ENCODE data around the gene GNG8.
A peak's percentile ranks its signal among the peaks of the same experiment; 100 is the strongest.

GNG8 gene

GRCh38 chr19:46646402-46646801 is 10.4 kb upstream of the GNG8 start:
- DNase-seq (ENCODE audit: low read depth), result no peak

- no peak for DNase-seq (ENCODE audit: low read depth)
Observed at GRCh38 chr19:46644720-46645119, 8.7 kb upstream of the GNG8 start.

- no peak for DNase-seq (ENCODE audit: low read depth)
Observed at GRCh38 chr19:46640656-46641055, 4.7 kb upstream of the GNG8 start.

DNA sequence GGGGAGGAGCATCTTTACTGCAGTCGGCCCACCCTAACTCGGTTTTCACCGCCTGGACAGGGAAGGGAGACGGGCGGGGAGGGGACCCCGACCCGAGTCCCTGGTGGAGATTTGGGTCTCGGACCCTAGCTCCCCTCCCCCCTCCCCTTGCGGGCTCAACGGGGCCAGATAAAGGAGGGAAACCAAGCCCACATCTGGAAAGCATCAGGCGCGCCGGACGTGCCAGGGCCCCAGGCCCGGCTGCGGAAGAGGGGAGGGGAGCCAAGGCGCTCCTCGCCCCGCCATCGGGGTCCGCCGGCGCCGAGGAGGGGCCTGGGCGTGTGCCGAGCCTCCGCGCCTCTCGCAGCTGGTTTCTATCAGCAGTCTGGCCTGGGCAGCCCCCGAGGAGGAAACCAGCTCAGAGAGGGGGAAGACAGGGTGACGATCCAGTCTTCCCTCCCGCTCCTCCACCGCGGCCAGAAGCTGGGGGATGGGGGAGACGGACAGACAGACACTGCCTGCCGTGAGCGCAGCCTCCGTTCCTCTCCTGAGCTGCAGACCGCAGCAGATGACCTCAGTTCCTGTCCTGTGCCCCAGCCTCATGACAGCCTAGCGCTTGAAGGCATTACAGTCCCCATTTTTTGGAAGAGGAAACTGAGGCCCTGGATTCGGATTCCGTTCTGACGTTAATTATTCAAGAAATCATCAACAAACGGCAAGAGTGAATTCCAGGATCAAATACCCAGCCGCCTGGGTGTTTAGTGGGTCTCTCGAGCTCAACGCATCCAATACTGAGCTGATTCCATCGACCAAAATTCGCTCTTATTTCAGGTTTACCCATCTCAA is 3.6 kb upstream of the GNG8 start:
- DNase-seq (ENCODE audit: low read depth), result peak; percentile 59

DNA sequence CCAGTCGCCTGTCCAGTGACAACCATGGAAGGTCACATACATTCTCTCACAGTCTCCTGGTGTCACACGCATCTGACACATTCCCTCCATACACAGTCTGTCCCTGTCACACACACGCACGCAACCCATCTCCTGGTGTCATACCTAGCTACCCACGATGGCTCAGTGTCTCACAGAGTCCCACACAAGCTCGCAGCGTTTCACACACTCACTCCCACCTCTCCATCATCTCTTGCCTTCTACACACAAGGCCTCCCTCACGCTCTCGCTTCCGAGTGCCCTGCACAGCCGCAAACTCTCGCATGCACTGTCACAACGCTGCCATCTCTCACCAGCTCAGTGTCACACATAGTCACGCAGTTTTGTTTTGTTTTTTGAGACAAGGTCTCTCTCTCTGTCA is 1.2 kb upstream of the GNG8 start:
- no peak for DNase-seq (ENCODE audit: low read depth)

DNA sequence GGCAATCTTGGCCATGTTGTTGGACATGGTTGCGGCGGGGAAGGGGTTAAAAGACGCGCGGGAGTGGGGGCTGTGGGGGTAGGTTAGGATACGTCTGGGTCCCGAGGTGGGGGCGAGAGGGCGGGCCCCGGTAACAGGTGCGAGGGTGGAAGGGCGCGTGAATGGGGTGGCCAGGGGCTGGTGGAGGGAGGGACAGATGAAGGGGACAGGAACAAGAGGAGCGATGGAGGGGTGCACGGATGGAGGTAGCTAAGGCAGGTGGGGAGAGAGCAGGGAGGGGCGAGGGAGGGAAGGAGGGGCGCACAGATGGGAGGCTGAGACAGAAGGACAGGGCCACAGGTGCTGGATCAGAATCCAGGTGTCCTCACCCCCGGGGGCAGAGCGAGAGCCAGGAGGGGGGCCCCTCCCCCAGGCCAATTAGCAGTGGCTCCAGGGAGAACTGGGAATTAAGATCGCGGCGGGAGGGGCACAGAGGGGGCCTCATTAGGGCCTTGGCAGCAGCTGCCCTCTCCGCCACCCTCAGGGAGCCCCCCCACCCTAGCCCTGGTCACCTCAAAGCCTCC is 1.3 kb downstream of the GNG8 start:
- DNase-seq (ENCODE audit: low read depth), result no peak

DNA sequence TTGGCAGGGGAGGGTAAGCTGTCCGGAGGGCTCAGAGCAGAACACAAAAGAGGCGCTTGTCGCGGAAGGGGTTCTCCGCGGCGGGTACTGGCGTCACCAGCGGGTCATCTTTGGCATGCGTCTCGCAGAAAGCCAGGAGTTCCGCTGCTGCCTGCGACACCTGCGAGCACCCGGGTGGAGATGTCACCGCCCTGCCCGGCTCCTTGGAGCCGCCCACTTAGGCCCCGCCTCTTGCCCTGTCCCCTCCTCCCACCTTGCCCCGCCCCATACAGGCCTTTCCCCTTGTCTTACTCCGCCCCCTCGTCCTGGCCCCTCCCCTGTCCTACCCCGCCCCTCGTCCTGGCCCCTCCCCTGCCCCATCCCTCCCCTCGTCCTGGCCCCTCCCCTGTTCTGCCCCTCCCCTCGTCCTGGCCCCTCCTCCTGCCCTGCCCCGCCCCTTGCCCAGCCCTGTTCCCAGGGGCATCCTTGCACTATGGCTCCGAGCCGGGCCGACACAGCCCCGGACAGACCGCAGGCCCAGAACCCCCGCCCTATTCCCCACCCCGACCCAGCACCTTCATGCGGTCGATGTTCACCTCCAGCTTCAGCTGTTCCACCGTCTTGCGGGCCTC is 1.9 kb downstream of the GNG8 start:
- peak; percentile 88 for DNase-seq (ENCODE audit: low read depth)

- no peak for DNase-seq (ENCODE audit: low read depth)
Observed at GRCh38 chr19:46633130-46633529, 2.9 kb downstream of the GNG8 start.

DNA sequence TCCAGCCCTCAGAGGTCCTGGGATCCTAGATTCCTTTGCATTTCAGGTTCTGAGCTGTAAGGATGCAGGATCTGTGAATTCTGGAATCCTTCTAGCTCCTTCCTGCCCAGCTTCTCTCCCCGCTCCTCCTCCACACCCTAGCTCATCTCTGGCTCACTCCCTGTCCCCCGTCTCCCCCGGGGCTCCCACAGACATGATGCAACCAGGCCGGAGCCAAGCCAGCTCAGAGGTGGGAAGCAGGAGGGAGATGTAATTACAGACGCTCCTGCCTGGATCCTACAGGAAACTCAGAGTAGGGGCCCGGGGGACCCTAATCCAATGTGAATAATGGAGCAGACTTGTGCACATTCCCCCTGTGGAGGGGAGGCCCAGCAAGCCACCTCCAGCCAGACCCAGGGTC is 4.5 kb downstream of the GNG8 start:
- DNase-seq (ENCODE audit: low read depth), result peak; percentile 88

GRCh38 chr19:46630586-46631205 is 5.3 kb downstream of the GNG8 start:
- DNase-seq (ENCODE audit: low read depth), result no peak

GRCh38 chr19:46629546-46630025 is 6.4 kb downstream of the GNG8 start:
- peak; percentile 81 for DNase-seq (ENCODE audit: low read depth)

GRCh38 chr19:46628970-46629369 is 7.0 kb downstream of the GNG8 start:
- peak; percentile 42 for DNase-seq (ENCODE audit: low read depth)

DNA sequence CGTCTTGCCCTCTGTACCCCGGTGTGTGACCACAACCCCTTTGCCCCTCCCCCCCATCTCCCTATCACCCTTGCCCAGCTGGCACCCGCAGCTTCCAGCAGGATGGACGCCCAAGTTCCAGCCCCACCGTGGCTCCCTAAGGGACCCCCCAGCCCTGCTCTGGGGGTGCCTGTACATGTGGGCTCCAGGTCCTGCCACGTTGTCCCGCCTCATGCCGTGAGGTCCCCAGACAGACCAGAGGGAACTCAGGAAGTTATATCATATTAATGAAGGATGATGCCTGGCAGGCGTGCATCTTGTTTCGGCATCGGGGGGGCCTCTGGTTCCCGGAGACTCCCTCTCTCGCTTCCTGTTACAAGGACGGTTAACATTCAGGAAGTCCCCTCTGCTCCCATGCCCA is 9.6 kb downstream of the GNG8 start:
- DNase-seq (ENCODE audit: low read depth), result no peak

DNA sequence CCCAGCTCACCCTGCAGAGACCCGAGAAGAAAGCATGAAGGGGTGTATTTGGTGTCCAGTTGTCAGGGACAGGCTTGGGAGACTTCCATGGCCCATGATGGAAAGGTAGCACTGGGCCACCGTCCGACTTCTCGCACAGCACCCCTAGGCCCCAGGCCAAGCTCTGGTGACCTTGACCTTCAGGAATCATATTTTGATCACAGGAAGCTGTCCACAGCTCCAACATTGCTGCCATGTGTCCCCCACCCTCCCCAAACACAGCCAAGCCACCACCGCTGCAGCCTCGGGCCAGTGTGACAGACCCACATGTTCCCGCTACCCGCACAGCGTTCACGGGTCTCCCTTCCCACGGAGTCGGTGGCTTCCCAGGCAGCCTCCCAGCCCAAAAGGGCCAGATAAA is 10.3 kb downstream of the GNG8 start:
- no peak for DNase-seq (ENCODE audit: low read depth)

GRCh38 chr19:46624958-46625661 is 10.9 kb downstream of the GNG8 start, which contains the start of gene PTGIR:
TSS of gene PTGIR (minus strand) at chr19:46625089. CDS start at chr19:46624225, 864 bp downstream.
- peak; percentile 76 for DNase-seq (ENCODE audit: low read depth)

DNA sequence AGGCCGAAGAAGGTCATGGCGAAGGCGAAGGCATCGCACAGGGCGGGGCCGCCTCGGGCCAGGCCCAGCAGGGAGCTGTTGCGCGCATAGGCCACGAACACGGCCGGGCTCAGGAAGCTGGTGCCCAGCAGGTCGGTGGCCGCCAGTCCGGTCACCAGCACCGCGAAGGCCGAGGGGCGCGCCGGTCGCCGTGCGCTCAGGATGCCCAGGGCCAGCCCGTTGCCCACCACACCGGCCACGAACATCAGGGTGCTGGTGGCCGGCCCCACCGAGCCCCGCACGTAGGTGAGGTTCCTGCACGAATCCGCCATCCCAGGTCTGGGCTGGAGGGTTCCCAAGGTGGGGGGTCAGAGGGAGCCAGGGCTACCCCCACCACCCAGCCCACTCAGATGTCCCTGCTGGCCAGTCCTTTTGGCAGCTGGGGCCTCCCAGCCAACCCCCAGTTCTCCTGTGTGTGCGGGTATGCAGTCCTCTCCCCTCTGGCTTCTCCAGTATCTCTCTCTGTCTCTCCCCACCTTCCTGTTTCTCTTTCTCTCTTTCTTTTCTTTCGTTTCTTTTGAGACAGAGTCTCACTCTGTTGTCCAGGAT is 12.0 kb downstream of the GNG8 start:
- DNase-seq (ENCODE audit: low read depth), result no peak

- DNase-seq (ENCODE audit: low read depth), result no peak
Observed at GRCh38 chr19:46622118-46622446, 13.9 kb downstream of the GNG8 start.

GRCh38 chr19:46621191-46622117 is 14.5 kb downstream of the GNG8 start:
- DNase-seq (ENCODE audit: low read depth), result no peak

DNA sequence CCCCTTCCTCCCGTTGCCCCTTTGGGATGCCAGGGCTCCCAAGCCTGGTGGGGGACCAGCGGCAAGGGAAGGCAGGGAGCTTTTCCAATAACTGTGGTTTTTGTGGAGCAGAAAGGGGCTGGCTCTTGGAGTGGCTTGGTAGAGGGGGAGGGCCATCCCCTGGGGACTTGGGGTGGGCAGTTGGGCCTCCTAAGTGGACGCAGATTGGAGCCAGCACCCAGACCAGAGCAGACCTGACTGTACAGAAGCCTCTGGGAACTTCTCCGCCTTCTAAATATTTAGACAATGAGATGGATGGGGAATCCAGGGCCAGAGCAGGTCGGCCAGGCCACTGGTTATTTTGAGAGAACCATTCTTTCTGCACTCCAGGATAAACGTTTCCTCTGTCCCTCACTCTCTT is 15.3 kb downstream of the GNG8 start:
- no peak for DNase-seq (ENCODE audit: low read depth)

GRCh38 chr19:46620267-46620666 is 15.7 kb downstream of the GNG8 start:
- DNase-seq (ENCODE audit: low read depth), result no peak

Measured in amniotic epithelial cell (primary cell).